Left colon (tissue), 2 donors: ENCODE results near the gene PRAF2. TPM values are rescaled to one million over a fixed set of nuclear protein-coding genes. Genes with fewer than 3 reads are reported as not detected.

ENCODE experiments used
- ATAC-seq: fragments of 200-7000 bp; cut with Tn5 transposase; one replicate; pipeline ENCODE4 v1.9.1; 2020; ENCODE audit warnings: mild to moderate bottlenecking, moderate library complexity
- DNase-seq, 2 donors: peaks; one replicate each; pipeline ENCODE4 v3.0.0-alpha.2; 2020
- intact Hi-C, 2 donors: fragments of 100-400 bp; cut with DNase I in 1 of 2; cut with micrococcal nuclease in 1 of 2; formaldehyde crosslinking; loops; one replicate each; pipeline versions ENCODE4 v1.11.2 to v1.14.0; 2022; cut with DNase I, micrococcal nuclease
- long read RNA-seq: library from polyadenylated mRNA; unstranded; transcript quantifications from one replicate; pipeline ENCODE4 v2.0.0, GENCODE V29; 2021
- total RNA-seq, 2 donors: library from RNA; stranded (reverse); fragmentation: NEBNext Ultra II Directional; extraction: Animal tissue kit (Norgen Biotek cat#: 25700); gene quantifications; one replicate each; pipeline ENCODE4 v1.2.1, GENCODE V29; 2021
- donor health status: DM: no; HTN: no; CAD: no.
- donor health status: DM: yes; HTN: yes; CAD: no.

The PRAF2 gene, protein sequence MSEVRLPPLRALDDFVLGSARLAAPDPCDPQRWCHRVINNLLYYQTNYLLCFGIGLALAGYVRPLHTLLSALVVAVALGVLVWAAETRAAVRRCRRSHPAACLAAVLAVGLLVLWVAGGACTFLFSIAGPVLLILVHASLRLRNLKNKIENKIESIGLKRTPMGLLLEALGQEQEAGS
- 1 to 10 TPM; 4.2 to 5.9 TPM for total RNA-seq
- long read RNA-seq = 0 reads

GRCh38 chrX:49073601-49074575, at the start of gene PRAF2:
TSS of gene PRAF2 (minus strand) at chrX:49074002. CDS start at chrX:49073987, 15 bp downstream.
- DNase-seq (peak; percentile 91 to 92), ATAC-seq (peak; percentile 91)
- intact Hi-C loops = no loop called here

- DNase-seq (no peak), ATAC-seq (no peak)
- intact Hi-C loops = no loop called here
Measured at GRCh38 chrX:49122499-49122898, 48.7 kb upstream of the PRAF2 start.

DNA sequence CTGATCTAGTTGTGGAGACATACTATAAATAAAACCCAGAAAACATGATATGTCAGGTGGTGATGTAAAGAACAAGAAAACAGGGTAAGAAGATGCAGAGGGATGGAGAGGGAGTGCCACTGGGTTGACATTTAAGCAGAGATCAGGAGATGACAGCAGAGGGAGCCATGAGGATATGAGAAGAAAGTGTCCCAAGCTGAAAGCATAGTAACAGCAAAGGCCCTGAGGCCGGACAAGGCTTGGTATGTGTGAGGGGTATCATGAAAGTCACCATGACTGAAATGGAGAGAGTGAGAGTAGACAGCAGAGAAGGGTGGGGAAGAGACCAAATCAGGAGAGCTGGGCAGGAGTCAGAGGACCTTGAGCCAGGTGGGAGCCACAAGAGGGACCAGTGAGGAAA, 46.3 kb upstream of the PRAF2 start:
- DNase-seq (peak in 1 of 2 donors; percentile 11), ATAC-seq (peak; percentile 30)
- intact Hi-C loops = no loop called here

DNA sequence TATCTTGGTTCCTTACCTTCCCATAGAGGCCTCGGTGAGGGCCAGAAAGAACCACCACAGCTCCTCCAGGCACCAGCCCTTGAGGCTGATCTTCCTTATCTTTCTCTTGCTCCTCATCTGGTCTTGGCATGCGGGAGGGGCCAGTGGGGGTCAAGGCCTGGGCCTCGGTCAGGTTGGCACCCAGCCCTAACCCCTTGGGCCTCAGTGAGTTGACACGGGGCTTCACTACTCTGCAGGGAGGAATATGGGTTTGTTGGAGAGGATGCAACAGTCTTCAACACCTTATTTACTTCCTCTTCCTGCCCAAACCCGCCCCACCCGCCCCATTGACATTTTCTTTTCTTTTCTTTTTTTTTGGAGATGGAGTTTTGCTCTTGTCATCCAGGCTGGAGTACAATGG, 43.8 kb upstream of the PRAF2 start:
- ATAC-seq = no peak
- DNase-seq = no peak
- intact Hi-C loops = no loop called here

DNA sequence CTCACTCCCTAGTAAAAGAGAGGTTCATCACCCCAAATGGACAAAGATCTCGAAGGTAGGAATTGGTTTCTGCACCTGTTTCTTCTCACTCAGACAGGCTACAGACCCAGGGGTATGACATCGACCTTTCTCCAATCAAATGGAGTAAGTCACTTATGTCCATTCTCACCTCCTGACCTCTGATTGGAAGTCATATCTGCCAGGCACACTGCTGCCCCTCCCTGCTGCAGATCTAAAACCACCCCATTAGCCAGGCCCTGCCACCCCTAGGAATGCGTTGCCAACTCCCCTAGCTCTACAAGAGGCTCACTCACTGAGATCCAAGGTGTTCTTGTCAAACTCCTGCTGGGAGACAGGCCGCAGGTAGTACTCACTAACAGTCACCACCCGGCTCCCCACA, 42.9 kb upstream of the PRAF2 start:
- DNase-seq (no peak), ATAC-seq (no peak)
- intact Hi-C loops = no loop called here

- ATAC-seq (no peak), DNase-seq (no peak)
- intact Hi-C loops = no loop called here
Measured at GRCh38 chrX:49116076-49116475, 42.3 kb upstream of the PRAF2 start.

DNA sequence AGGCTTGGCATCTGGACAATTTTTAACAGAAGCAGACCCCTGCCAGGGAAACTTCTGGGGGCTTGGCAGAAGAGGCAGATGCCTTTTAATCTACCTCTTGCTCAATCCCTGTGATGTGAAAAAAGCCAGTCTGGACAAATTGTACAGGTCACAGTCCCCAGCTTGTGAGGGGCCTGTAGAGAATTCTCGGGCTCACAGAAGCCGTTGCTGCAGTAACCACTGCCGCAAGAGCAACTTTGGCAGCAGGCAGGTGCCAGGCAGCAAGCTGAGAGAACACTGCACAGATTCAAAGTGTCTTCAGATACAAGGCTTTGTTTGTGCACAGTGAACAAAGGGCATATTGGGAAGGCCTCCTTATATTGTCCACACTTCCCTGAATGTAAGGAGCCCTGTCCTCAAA, 38.0 kb upstream of the PRAF2 start:
- DNase-seq = no peak
- ATAC-seq = no peak
- intact Hi-C loops = no loop called here

- no peak for ATAC-seq
- intact Hi-C loops = no loop called here
- DNase-seq = no peak
Measured at GRCh38 chrX:49110417-49110816, 36.6 kb upstream of the PRAF2 start.

- DNase-seq = no peak
- no peak for ATAC-seq
Measured at GRCh38 chrX:49108641-49109040, 34.8 kb upstream of the PRAF2 start.

GRCh38 chrX:49106930-49107329, 33.1 kb upstream of the PRAF2 start:
- ATAC-seq (peak; percentile 83), DNase-seq (no peak)
- intact Hi-C loops = no loop called here

More at GRCh38 chrX:49108641-49109040, 34.8 kb upstream of the PRAF2 start:
- intact Hi-C loops = no loop called here

- intact Hi-C loops = no loop called here
- ATAC-seq = no peak
- no peak for DNase-seq
Measured at GRCh38 chrX:49106296-49106695, 32.5 kb upstream of the PRAF2 start.

- DNase-seq (no peak), ATAC-seq (no peak)
- intact Hi-C loops = no loop called here
Measured at GRCh38 chrX:49103637-49104036, 29.8 kb upstream of the PRAF2 start.

DNA sequence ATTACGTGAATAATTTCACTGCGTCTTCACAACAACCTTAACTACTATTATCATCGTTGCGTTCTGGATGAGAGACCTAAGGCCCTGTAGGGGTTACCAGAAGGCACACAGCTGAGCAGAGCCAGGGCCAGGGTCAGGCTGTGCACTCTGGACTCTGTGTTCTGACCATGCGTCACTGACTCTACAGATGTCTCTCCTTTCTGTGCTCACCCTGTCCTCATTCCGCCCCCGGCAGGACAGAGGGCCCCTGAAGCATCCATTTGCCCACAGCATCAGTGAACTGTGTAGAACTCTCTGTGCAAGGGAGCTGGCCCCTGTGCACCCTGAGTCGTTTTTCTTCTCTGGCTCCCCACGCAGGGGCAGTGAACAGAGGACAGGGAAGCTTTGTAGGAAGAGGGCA, 28.4 kb upstream of the PRAF2 start:
- intact Hi-C loops = no loop called here
- ATAC-seq (no peak), DNase-seq (no peak)

DNA sequence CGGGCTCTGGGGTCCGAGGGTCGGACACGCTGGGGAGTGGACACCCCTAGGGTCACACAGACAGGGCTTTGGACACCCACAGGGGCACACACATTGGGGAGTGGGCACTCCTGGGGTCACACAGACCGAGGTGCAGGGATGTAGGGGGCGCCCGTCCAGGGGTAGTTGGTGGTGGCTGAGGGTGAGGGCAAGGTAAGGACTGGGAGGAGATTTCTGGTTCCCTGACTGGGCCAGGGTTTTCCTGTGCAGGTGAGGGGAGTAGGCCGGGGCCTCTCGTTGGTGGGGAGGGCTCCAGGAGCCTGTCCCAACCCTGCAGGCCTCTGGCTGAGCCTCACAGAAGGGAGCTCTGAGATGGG, 27.8 kb upstream of the PRAF2 start:
- intact Hi-C loops = no loop called here
- no peak for ATAC-seq
- DNase-seq = peak in 1 of 2 donors; percentile 23

GRCh38 chrX:49100704-49101628, 27.2 kb upstream of the PRAF2 start:
- ATAC-seq (peak; percentile 93), DNase-seq (peak; percentile 90 to 91)
- intact Hi-C loops = no loop called here

- intact Hi-C loops = no loop called here
- no peak for DNase-seq
Measured at GRCh38 chrX:49096419-49096818, 22.6 kb upstream of the PRAF2 start.

DNA sequence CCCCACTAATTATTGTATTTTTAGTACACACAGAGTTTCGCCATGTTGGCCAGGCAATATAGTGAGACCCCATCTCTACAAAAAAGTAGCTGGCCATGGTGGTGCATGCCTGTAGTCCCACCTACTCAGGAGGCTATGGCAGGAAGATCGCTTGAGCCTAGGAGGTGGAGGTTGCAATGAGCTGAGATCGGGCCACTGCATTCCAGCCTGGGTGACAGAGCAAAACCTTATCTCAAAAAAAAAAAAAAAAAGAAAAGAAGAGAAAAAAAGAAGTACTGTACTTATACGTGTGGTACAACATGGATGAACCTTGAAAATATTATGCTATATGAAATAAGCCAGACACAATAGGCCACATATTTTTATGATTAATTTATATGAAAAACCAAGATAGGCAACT, 15.8 kb upstream of the PRAF2 start:
- DNase-seq (no peak), ATAC-seq (no peak)
- intact Hi-C loops = no loop called here

More at GRCh38 chrX:49096419-49096818, 22.6 kb upstream of the PRAF2 start:
- ATAC-seq = no peak

- DNase-seq (no peak), ATAC-seq (no peak)
- intact Hi-C loops = no loop called here
Measured at GRCh38 chrX:49082271-49082871, 8.6 kb upstream of the PRAF2 start.
